IMR-90 (cell line): ENCODE data around the gene NFX1. TPM values are rescaled to one million over a fixed set of nuclear protein-coding genes. Genes with fewer than 3 reads are reported as not detected.
"Not testable (repeated sequence)": the region's sequence is repeated elsewhere in the genome, so short reads cannot be mapped to it uniquely, and the experiment has no call there.

ENCODE experiments used
- ATAC-seq: fragments of 200-7000 bp; cut with Tn5 transposase; 2 replicates; pipeline ENCODE4 v1.9.1; 2020; ENCODE audit warnings: low read depth, mild to moderate bottlenecking, moderate library complexity
- BruUV-seq: library from RNA; stranded (reverse); fragments of 400-500 nt; replicated peaks from 2 replicates; lab custom pipeline; 2021; lab: Mats Ljungman, UMichigan
- CTCF ChIA-PET: fragments of 300-600 bp; formaldehyde crosslinking; extraction: SDS; loops from one replicate; lab custom pipeline; 2021; ENCODE audit warnings: antibody characterized with exemption; lab: Yijun Ruan, JAX
- POLR2A ChIA-PET: fragments of 300-600 bp; sonication (Branson Sonifier 250); formaldehyde crosslinking; loops from one replicate; lab custom pipeline; 2022; ENCODE audit warnings: antibody characterized with exemption; ENCODE audit not compliant: unreplicated experiment; lab: Charles Lee
- DNase-seq: peaks from one replicate; pipeline ENCODE4 v3.0.0; 2013
- H2AFZ ChIP-seq: replicated peaks from 2 replicates; pipeline ENCODE3; 2013; ENCODE audit warnings: low read length, mild to moderate bottlenecking; ENCODE audit not compliant: poor library complexity
- H2AK5ac ChIP-seq: 2 replicates; pipeline ENCODE4 v1.6.1; 2013; ENCODE audit warnings: low read depth, low read length, inconsistent platforms
- H2AK9ac ChIP-seq: replicated peaks from 2 replicates; pipeline ENCODE3; 2013; ENCODE audit warnings: mild to moderate bottlenecking, low read depth, low read length, moderate library complexity; ENCODE audit not compliant: poor library complexity
- H2BK120ac ChIP-seq: 2 replicates; pipeline ENCODE4 v1.6.1; 2013; ENCODE audit warnings: low read depth, low read length, inconsistent platforms
- H2BK15ac ChIP-seq: 3 replicates; pipeline ENCODE4 v1.6.1; 2013; ENCODE audit warnings: low read depth, low read length, inconsistent platforms
- H2BK20ac ChIP-seq: 2 replicates; pipeline ENCODE4 v1.6.1; 2013; ENCODE audit warnings: low read depth, mild to moderate bottlenecking, inconsistent platforms, low read length, moderate library complexity
- H2BK5ac ChIP-seq: 2 replicates; pipeline ENCODE4 v1.6.1; 2013; ENCODE audit warnings: mild to moderate bottlenecking, low read depth, low read length, inconsistent platforms; ENCODE audit not compliant: poor library complexity, severe bottlenecking
- H3K14ac ChIP-seq: replicated peaks from 2 replicates; pipeline ENCODE4 v1.6.1; 2013; ENCODE audit warnings: low read depth, low read length, inconsistent platforms
- H3K18ac ChIP-seq: 2 replicates; pipeline ENCODE4 v1.6.1; 2013; ENCODE audit warnings: low read depth, low read length, control low read depth
- H3K23ac ChIP-seq: 2 replicates; pipeline ENCODE4 v1.6.1; 2013; ENCODE audit warnings: low read depth, low read length, inconsistent platforms
- H3K27ac ChIP-seq: 2 replicates; pipeline ENCODE4 v1.5.1; 2013; ENCODE audit warnings: mild to moderate bottlenecking, control low read depth, low read length; ENCODE audit not compliant: insufficient read depth
- H3K27me3 ChIP-seq: 2 replicates; pipeline ENCODE4 v1.6.1; 2013; ENCODE audit warnings: low read length; ENCODE audit not compliant: control insufficient read depth, insufficient read depth
- H3K36me3 ChIP-seq: 2 replicates; pipeline ENCODE4 v1.6.1; 2013; ENCODE audit warnings: low read length, mixed read lengths; ENCODE audit not compliant: control insufficient read depth, insufficient read depth
- H3K4ac ChIP-seq: 2 replicates; pipeline ENCODE4 v1.6.1; 2013; ENCODE audit warnings: low read depth, low read length, inconsistent platforms
- H3K4me1 ChIP-seq: 2 replicates; pipeline ENCODE4 v1.6.1; 2013; ENCODE audit warnings: low read length, mixed read lengths; ENCODE audit not compliant: control insufficient read depth, insufficient read depth
- H3K4me2 ChIP-seq: 2 replicates; pipeline ENCODE4 v1.6.1; 2013; ENCODE audit warnings: low read depth, mild to moderate bottlenecking, control low read depth, low read length, moderate library complexity
- H3K4me3 ChIP-seq: 2 replicates; pipeline ENCODE4 v1.5.1; 2013; ENCODE audit warnings: low read depth, mild to moderate bottlenecking, control low read depth, low read length, moderate library complexity; ENCODE audit not compliant: insufficient read depth
- H3K56ac ChIP-seq: 2 replicates; pipeline ENCODE4 v1.6.1; 2013; ENCODE audit warnings: low read length, inconsistent platforms; ENCODE audit not compliant: insufficient read depth; ENCODE audit errors: extremely low read depth
- H3K79me1 ChIP-seq, 2 experiments: 2 replicates each; pipeline ENCODE4 v1.6.1; 2013; ENCODE audit warnings: low read length in 2 of 2, inconsistent platforms in 1 of 2, low read depth in 1 of 2
- H3K9ac ChIP-seq: 2 replicates; pipeline ENCODE4 v1.6.1; 2013; ENCODE audit warnings: low read depth, low read length, control low read depth
- H3K9me1 ChIP-seq: 2 replicates; pipeline ENCODE4 v1.6.1; 2013; ENCODE audit warnings: low read length, inconsistent platforms; ENCODE audit not compliant: insufficient read depth
- H3K9me3 ChIP-seq: 2 replicates; pipeline ENCODE4 v1.6.1; 2013; ENCODE audit warnings: low read length; ENCODE audit not compliant: control insufficient read depth, insufficient read depth
- H4K20me1 ChIP-seq: 2 replicates; pipeline ENCODE4 v1.6.1; 2013; ENCODE audit warnings: low read length, inconsistent platforms; ENCODE audit not compliant: insufficient read depth
- H4K5ac ChIP-seq: 2 replicates; pipeline ENCODE4 v1.6.1; 2013; ENCODE audit warnings: mild to moderate bottlenecking, low read depth, low read length, control low read depth
- H4K8ac ChIP-seq, 2 experiments: 2 replicates each; pipeline ENCODE4 v1.6.1; 2013; ENCODE audit warnings: low read depth in 2 of 2, low read length in 2 of 2, control low read depth in 1 of 2, inconsistent platforms in 1 of 2
- H4K91ac ChIP-seq: 2 replicates; pipeline ENCODE4 v1.6.1; 2013; ENCODE audit warnings: low read depth, low read length, inconsistent platforms; ENCODE audit not compliant: insufficient read depth
- WGBS, 2 experiments: methylation state at CpG; one replicate each; pipeline versions ENCODE4 v1.1.5 to v1.1.7; 2013; ENCODE audit warnings: missing lambda C conversion rate in 2 of 2; ENCODE audit not compliant: insufficient read length in 1 of 2; ENCODE audit errors: extremely low coverage in 2 of 2; 5-methylcytosine and 5-hydroxymethylcytosine counted together
- dilution Hi-C: fragments of 300-500 bp; cut with HindIII; formaldehyde crosslinking; loops from one replicate; pipeline ENCODE4 v1.14.3; 2018; ENCODE audit warnings: low sequenced_read_pairs; ENCODE audit not compliant: unreplicated experiment
- in situ Hi-C: fragments of 300-500 bp; cut with MboI; formaldehyde crosslinking; loops from 3 replicates; pipeline ENCODE4 v1.14.3; 2019; ENCODE audit warnings: low sequenced_read_pairs, inconsistent platforms, mixed read lengths
- intact Hi-C: fragments of 100-400 bp; cut with micrococcal nuclease; formaldehyde crosslinking; loops from 2 replicates; pipeline ENCODE4 v1.10.0; 2022
- polyA plus RNA-seq, 3 experiments: library from polyadenylated mRNA; depleted of rRNA; stranded (reverse); fragments of >200 nt; gene quantifications; 2 replicates each; pipeline ENCODE4 v1.2.3, GENCODE V29; 2012; ENCODE audit warnings: low replicate concordance in 1 of 3
- total RNA-seq: library from RNA; depleted of rRNA; stranded (reverse); fragments of >200 nt; gene quantifications from 2 replicates; pipeline ENCODE4 v1.2.3, GENCODE V29; 2012

The NFX1 gene
- total and polyA plus RNA-seq, 2 of the 4 experiments (the other 2 are of a cell fraction) = 27.0 to 36.0 TPM

GRCh38 chr9:33399047-33399446 is 108.7 kb downstream of the NFX1 start:
- H3K36me3 ChIP-seq, H2BK120ac ChIP-seq, H3K18ac ChIP-seq, H2BK15ac ChIP-seq, H4K8ac ChIP-seq, BruUV-seq, H3K9ac ChIP-seq, H3K4ac ChIP-seq, H3K14ac ChIP-seq, H3K4me3 ChIP-seq, H4K91ac ChIP-seq, ATAC-seq, POLR2A ChIA-PET, H2AK5ac ChIP-seq, dilution Hi-C loops, H4K5ac ChIP-seq, H3K4me1 ChIP-seq, H3K4me2 ChIP-seq, in situ Hi-C loops, H3K27me3 ChIP-seq, H3K9me3 ChIP-seq, H3K27ac ChIP-seq, H3K56ac ChIP-seq, H4K20me1 ChIP-seq, H3K79me1 ChIP-seq, H2BK5ac ChIP-seq, H2BK20ac ChIP-seq, H2AFZ ChIP-seq, H3K23ac ChIP-seq, H3K9me1 ChIP-seq, H2AK9ac ChIP-seq, intact Hi-C loops, DNase-seq: not testable (repeated sequence)
- WGBS, 2 experiments = 83% methylated on average over 2 of the region's 4 CpGs; no CpG with 5 or more reads in 1 of the 2 experiments
- CTCF ChIA-PET = interaction anchor here (0.6 kb wide), 1 partner anchor 225 kb away, joined by 4 read pairs; no protein-coding TSS in a partner anchor

GRCh38 chr9:33401809-33402208 is 111.5 kb downstream of the NFX1 start:
- H3K27me3 ChIP-seq, H4K5ac ChIP-seq, H3K9me3 ChIP-seq, CTCF ChIA-PET, ATAC-seq, H3K23ac ChIP-seq, dilution Hi-C loops, H3K27ac ChIP-seq, BruUV-seq, H3K9ac ChIP-seq, H2BK5ac ChIP-seq, H3K4ac ChIP-seq, H3K9me1 ChIP-seq, H3K18ac ChIP-seq, H3K79me1 ChIP-seq, H4K91ac ChIP-seq, H3K4me3 ChIP-seq, H2BK15ac ChIP-seq, H3K56ac ChIP-seq, H2AK5ac ChIP-seq, H2BK20ac ChIP-seq, H4K8ac ChIP-seq, H3K36me3 ChIP-seq, H2AK9ac ChIP-seq, H3K14ac ChIP-seq, POLR2A ChIA-PET, H3K4me2 ChIP-seq, H3K4me1 ChIP-seq, H4K20me1 ChIP-seq, DNase-seq, H2BK120ac ChIP-seq, H2AFZ ChIP-seq: not testable (repeated sequence)
- WGBS, 2 experiments = 24% methylated on average over 3 of the region's 10 CpGs; no CpG with 5 or more reads in 1 of the 2 experiments
- in situ Hi-C loops (loop anchor here (25.0 kb wide), 1 partner anchor 310 kb away; no protein-coding TSS in a partner anchor), intact Hi-C loops (loop anchor here (2.0 to 10.0 kb wide), 3 partner anchors 65 to 323 kb away; no protein-coding TSS in a partner anchor)
